CD4-positive, alpha-beta T cell treated with Interleukin-6 for 4 hours (primary cell): Measurements from ENCODE around the gene RSBN1L.
A peak's percentile ranks its signal among the peaks of the same experiment; 100 is the strongest.

Experiments
- DNase-seq: peaks from one replicate; pipeline ENCODE4 v3.0.0-alpha.2; 2020; ENCODE audit warnings: mixed read lengths

RSBN1L gene

GRCh38 chr7:77811516-77812289, 115.4 kb downstream of the RSBN1L start:
- DNase-seq = no peak

- DNase-seq = no peak
Observed at GRCh38 chr7:77812290-77812685, 116.0 kb downstream of the RSBN1L start.

GRCh38 chr7:77813180-77813579, 116.9 kb downstream of the RSBN1L start:
- no peak for DNase-seq

- no peak for DNase-seq
Observed at GRCh38 chr7:77819021-77819420, 122.8 kb downstream of the RSBN1L start.

GRCh38 chr7:77820967-77821366, 124.7 kb downstream of the RSBN1L start:
- DNase-seq = no peak

GRCh38 chr7:77822269-77822668, 126.0 kb downstream of the RSBN1L start:
- DNase-seq = no peak

GRCh38 chr7:77823787-77824186, 127.5 kb downstream of the RSBN1L start:
- no peak for DNase-seq

- DNase-seq = no peak
Observed at GRCh38 chr7:77824636-77825035, 128.4 kb downstream of the RSBN1L start.

GRCh38 chr7:77825131-77825530, 128.9 kb downstream of the RSBN1L start:
- DNase-seq = no peak

- no peak for DNase-seq
Observed at GRCh38 chr7:77826300-77826699, 130.0 kb downstream of the RSBN1L start.

GRCh38 chr7:77827999-77828398, 131.7 kb downstream of the RSBN1L start:
- no peak for DNase-seq

GRCh38 chr7:77830649-77831355, 134.5 kb downstream of the RSBN1L start:
- no peak for DNase-seq

- DNase-seq = peak; percentile 31
Observed at GRCh38 chr7:77831481-77831880, 135.2 kb downstream of the RSBN1L start.

- no peak for DNase-seq
Observed at GRCh38 chr7:77831953-77832352, 135.7 kb downstream of the RSBN1L start.
